Endothelial cell of umbilical vein (primary cell): ENCODE data around the gene PAPOLA. TPM values are rescaled to one million over a fixed set of nuclear protein-coding genes. Genes with fewer than 3 reads are reported as not detected.

Experiments used
- BruUV-seq: library from RNA; stranded (reverse); fragments of 400-500 nt; replicated peaks from 2 replicates; lab custom pipeline; 2021; lab: Mats Ljungman, UMichigan
- CTCF ChIA-PET: fragments of 300-600, 350-600 bp; sonication (Branson Sonifier 250); formaldehyde crosslinking; loops from one replicate; lab custom pipeline; 2021; ENCODE audit warnings: antibody characterized with exemption, inconsistent platforms; lab: Charles Lee
- POLR2A ChIA-PET: fragments of 300-600, 350-600 bp; sonication (Branson Sonifier 250); formaldehyde crosslinking; loops from one replicate; lab custom pipeline; 2021; ENCODE audit warnings: antibody characterized with exemption, inconsistent platforms; lab: Charles Lee
- DNase-seq: peaks from one replicate; pipeline ENCODE4 v3.0.0-alpha.2; 2011; ENCODE audit warnings: low read depth, low spot score
- FAIRE-seq: peaks from 2 replicates; lab custom pipeline; 2011; peaks lifted over from hg19 to GRCh38; lab: Jason Lieb, UNC
- H2AFZ ChIP-seq: 2 replicates; pipeline ENCODE4 v1.6.0; 2012; ENCODE audit warnings: low read depth, low read length, control low read depth, inconsistent platforms
- H3K27ac ChIP-seq: 2 replicates; pipeline ENCODE4 v1.5.1; 2011; ENCODE audit warnings: low read depth, mild to moderate bottlenecking, control low read depth, low read length, moderate library complexity; ENCODE audit not compliant: insufficient read depth
- H3K27me3 ChIP-seq, 2 experiments: 2 replicates each; pipeline versions ENCODE4 v1.6.0 to v1.6.1; 2011; ENCODE audit warnings: low read length in 2 of 2, mixed read lengths in 1 of 2; ENCODE audit not compliant: control insufficient read depth in 2 of 2, insufficient read depth in 2 of 2
- H3K36me3 ChIP-seq, 2 experiments: 2 replicates in 1 of 2; 3 replicates in 1 of 2; pipeline ENCODE4 v1.5.1; 2011; ENCODE audit warnings: low read length in 2 of 2, mild to moderate bottlenecking in 1 of 2, moderate library complexity in 1 of 2; ENCODE audit not compliant: control insufficient read depth in 2 of 2, insufficient read depth in 2 of 2; ENCODE audit errors: extremely low read depth in 1 of 2
- H3K4me1 ChIP-seq: 3 replicates; pipeline ENCODE4 v1.5.1; 2011; ENCODE audit warnings: mild to moderate bottlenecking, low read length; ENCODE audit not compliant: control insufficient read depth, insufficient read depth; ENCODE audit errors: extremely low read depth
- H3K4me2 ChIP-seq: 2 replicates; pipeline ENCODE4 v1.6.1; 2011; ENCODE audit warnings: low read length, control low read depth, mixed read lengths; ENCODE audit not compliant: insufficient read depth
- H3K4me3 ChIP-seq, 3 experiments: fragments of 200-600 bp in 1 of 3; sonication (generic), shearing (Covaris generic) in 1 of 3; replicated peaks in 1 of 3; 2 replicates each; pipeline ENCODE4 v1.5.1; 2011 to 2016; ENCODE audit warnings: control low read depth in 3 of 3, low read length in 3 of 3, mild to moderate bottlenecking in 2 of 3, inconsistent platforms in 1 of 3, low read depth in 1 of 3, moderate library complexity in 1 of 3; ENCODE audit not compliant: insufficient read depth in 1 of 3
- H3K79me2 ChIP-seq: 2 replicates; pipeline ENCODE4 v1.6.0; 2012; ENCODE audit warnings: low read length, inconsistent platforms; ENCODE audit not compliant: control insufficient read depth, insufficient read depth
- H3K9ac ChIP-seq: replicated peaks from 2 replicates; pipeline ENCODE3; 2011; ENCODE audit warnings: low read length, control low read depth; ENCODE audit not compliant: insufficient read depth; ENCODE audit errors: extremely low read depth
- H3K9me1 ChIP-seq: replicated peaks from 3 replicates; pipeline ENCODE4 v1.6.0; 2011; ENCODE audit warnings: mild to moderate bottlenecking, low read length; ENCODE audit not compliant: control insufficient read depth, insufficient read depth; ENCODE audit errors: extremely low read depth
- H3K9me3 ChIP-seq: replicated peaks from 2 replicates; pipeline ENCODE4 v1.5.1; 2012; ENCODE audit warnings: low read length, inconsistent platforms; ENCODE audit not compliant: control insufficient read depth, insufficient read depth
- H4K20me1 ChIP-seq: replicated peaks from 2 replicates; pipeline ENCODE3; 2011; ENCODE audit warnings: mild to moderate bottlenecking, low read length; ENCODE audit not compliant: control insufficient read depth, insufficient read depth; ENCODE audit errors: extremely low read depth
- EZH2 ChIP-seq: IDR thresholded peaks from 2 replicates; pipeline ENCODE4 v1.6.1; 2012; ENCODE audit warnings: borderline replicate concordance, low read depth, mild to moderate bottlenecking, moderate library complexity, low read length, inconsistent platforms; ENCODE audit not compliant: severe bottlenecking
- FOS ChIP-seq: IDR thresholded peaks from 2 replicates; pipeline ENCODE4 v1.6.1; 2011; ENCODE audit warnings: mild to moderate bottlenecking, low read length, moderate library complexity, borderline replicate concordance; ENCODE audit not compliant: insufficient read depth
- GATA2 ChIP-seq: IDR thresholded peaks from 2 replicates; pipeline ENCODE4 v1.7.0; 2011; ENCODE audit warnings: low read depth, mild to moderate bottlenecking, moderate library complexity, mixed read lengths, low read length; ENCODE audit not compliant: insufficient read length, insufficient read depth
- JUN ChIP-seq: IDR thresholded peaks from 2 replicates; pipeline ENCODE4 v1.6.1; 2011; ENCODE audit warnings: borderline replicate concordance, low read depth; ENCODE audit not compliant: insufficient read length, insufficient read depth
- MYC ChIP-seq: IDR thresholded peaks from one replicate; pipeline ENCODE4 v1.6.1; 2011; ENCODE audit warnings: mild to moderate bottlenecking, low read depth, low read length
- POLR2A ChIP-seq: IDR thresholded peaks from 2 replicates; pipeline ENCODE4 v1.6.1; 2012; ENCODE audit warnings: low read depth, mild to moderate bottlenecking, control low read depth, low read length
- POLR2AphosphoS5 ChIP-seq: IDR thresholded peaks from 2 replicates; pipeline ENCODE4 v1.6.1; 2012; ENCODE audit warnings: low read depth, mild to moderate bottlenecking, control low read depth, low read length, moderate library complexity; ENCODE audit not compliant: insufficient read depth
- dilution Hi-C: fragments of 300-500 bp; cut with MboI; formaldehyde crosslinking; loops from one replicate; pipeline ENCODE4 v1.15.0; 2019; ENCODE audit warnings: low sequenced_read_pairs; ENCODE audit not compliant: extremely low pct_ligation_motif_present
- intact Hi-C: fragments of 100-400 bp; cut with micrococcal nuclease; formaldehyde crosslinking; loops from one replicate; pipeline ENCODE4 v1.10.0; 2022
- polyA plus RNA-seq, 4 experiments: library from polyadenylated mRNA; depleted of rRNA in 3 of 4; stranded (reverse) in 3 of 4; unstranded in 1 of 4; fragments of >200 nt; gene quantifications; 2 replicates each; pipeline versions ENCODE4 v1.2.1 to v1.2.3, GENCODE V29; 2011 to 2012; ENCODE audit warnings: missing spikeins in 1 of 4
- total RNA-seq: library from RNA; stranded (reverse); gene quantifications from 2 replicates; pipeline ENCODE4 v1.2.3, GENCODE V29; 2021
- TF ChIP-seq, protein P1 (sequence below): IDR thresholded peaks from 2 replicates; pipeline ENCODE4 v1.6.1; 2011; ENCODE audit not compliant: insufficient read depth, insufficient read length
- TF ChIP-seq, protein P2 (sequence below), 2 donors: IDR thresholded peaks; 1 replicate in 1 of 2; 2 replicates in 1 of 2; pipeline ENCODE4 v1.5.1; 2011; ENCODE audit warnings: low read length in 2 of 2, mild to moderate bottlenecking in 2 of 2, moderate library complexity in 2 of 2, control low read depth in 1 of 2, inconsistent platforms in 1 of 2, low read depth in 1 of 2; ENCODE audit not compliant: insufficient read depth in 1 of 2; ENCODE audit errors: extremely low read depth in 1 of 2

The PAPOLA gene
- total and polyA plus RNA-seq, 2 donors (not counting 3 experiments of a cell fraction or from before 2014, with no cell fraction given), result 75.4 to 184 TPM

DNA sequence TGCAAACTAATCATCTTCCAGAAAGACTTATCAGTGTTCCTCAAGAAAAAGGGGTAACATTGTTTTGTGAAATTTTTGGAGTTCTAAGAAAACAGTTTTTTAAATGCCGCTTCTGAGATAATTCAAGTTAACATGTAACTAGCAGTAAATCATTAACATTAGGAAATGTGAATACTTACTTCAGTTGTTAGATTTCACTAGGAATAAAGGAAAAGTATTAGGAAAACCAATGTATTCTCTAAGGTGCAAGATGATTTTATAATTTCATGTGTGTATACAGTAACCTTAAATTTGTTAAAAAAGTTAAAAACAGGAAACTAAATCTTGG, 36.8 kb downstream of the PAPOLA start:
- dilution Hi-C loops (no loop called here), intact Hi-C loops (no loop called here)
- H3K9me1 ChIP-seq, result no peaks in the 10 kb centered on the region
- no peak overlapping the region for H3K4me2 ChIP-seq
- no peaks in the 10 kb centered on the region for H3K79me2 ChIP-seq
- H3K36me3 ChIP-seq, result peaks cover 0 to 8% of the 10 kb centered on the region in 2 experiments
- H3K9me3 ChIP-seq, result no peaks in the 10 kb centered on the region
- H3K4me3 ChIP-seq, result no peak overlapping the region
- H3K27me3 ChIP-seq, result no peaks in the 10 kb centered on the region
- no peak for FAIRE-seq
- ChIA-PET POLR2A (no interaction called here), CTCF (no interaction called here)
- no peak overlapping the region for H3K9ac ChIP-seq
- BruUV-seq, result no TSS peak
- no peaks in the 10 kb centered on the region for H4K20me1 ChIP-seq
- TF ChIP-seq JUN (no peak), EZH2 (no peak), POLR2A (no peak), MYC (no peak), GATA2 (no peak), POLR2AphosphoS5 (no peak), FOS (no peak)
- TF ChIP-seq, protein P1, sequence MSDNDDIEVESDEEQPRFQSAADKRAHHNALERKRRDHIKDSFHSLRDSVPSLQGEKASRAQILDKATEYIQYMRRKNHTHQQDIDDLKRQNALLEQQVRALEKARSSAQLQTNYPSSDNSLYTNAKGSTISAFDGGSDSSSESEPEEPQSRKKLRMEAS, result no peak
- TF ChIP-seq, protein P2, sequence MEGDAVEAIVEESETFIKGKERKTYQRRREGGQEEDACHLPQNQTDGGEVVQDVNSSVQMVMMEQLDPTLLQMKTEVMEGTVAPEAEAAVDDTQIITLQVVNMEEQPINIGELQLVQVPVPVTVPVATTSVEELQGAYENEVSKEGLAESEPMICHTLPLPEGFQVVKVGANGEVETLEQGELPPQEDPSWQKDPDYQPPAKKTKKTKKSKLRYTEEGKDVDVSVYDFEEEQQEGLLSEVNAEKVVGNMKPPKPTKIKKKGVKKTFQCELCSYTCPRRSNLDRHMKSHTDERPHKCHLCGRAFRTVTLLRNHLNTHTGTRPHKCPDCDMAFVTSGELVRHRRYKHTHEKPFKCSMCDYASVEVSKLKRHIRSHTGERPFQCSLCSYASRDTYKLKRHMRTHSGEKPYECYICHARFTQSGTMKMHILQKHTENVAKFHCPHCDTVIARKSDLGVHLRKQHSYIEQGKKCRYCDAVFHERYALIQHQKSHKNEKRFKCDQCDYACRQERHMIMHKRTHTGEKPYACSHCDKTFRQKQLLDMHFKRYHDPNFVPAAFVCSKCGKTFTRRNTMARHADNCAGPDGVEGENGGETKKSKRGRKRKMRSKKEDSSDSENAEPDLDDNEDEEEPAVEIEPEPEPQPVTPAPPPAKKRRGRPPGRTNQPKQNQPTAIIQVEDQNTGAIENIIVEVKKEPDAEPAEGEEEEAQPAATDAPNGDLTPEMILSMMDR (IDR thresholded peaks at IDR 0.05; ENCODE audit: extremely low read depth in 1 of 2, insufficient read depth in 1 of 2, low read depth in 1 of 2, low read length in 2 of 2), result no peak
- DNase-seq, result no peak
- no peak overlapping the region for H3K27ac ChIP-seq
- no peak overlapping the region for H2AFZ ChIP-seq
- no peaks in the 10 kb centered on the region for H3K4me1 ChIP-seq
